GM23338 (cell line): ENCODE measurements around the gene SLC19A1. TPM values are rescaled to one million over a fixed set of nuclear protein-coding genes. Genes with fewer than 3 reads are reported as not detected.

Source experiments
- ATAC-seq: fragments of 200-7000 bp; cut with Tn5 transposase; 3 replicates; pipeline ENCODE4 v1.9.1; 2020
- DNase-seq: peaks from one replicate; pipeline ENCODE4 v3.0.0-alpha.2; 2015; ENCODE audit warnings: low spot score
- H2AFZ ChIP-seq: fragments of 200-600 bp; sonication (generic); 2 replicates; pipeline ENCODE4 v1.8.0; 2016; ENCODE audit warnings: antibody characterized with exemption, mild to moderate bottlenecking, moderate library complexity
- H3F3A ChIP-seq: fragments of 200-600 bp; sonication (generic); replicated peaks from 2 replicates; pipeline ENCODE4 v1.8.0; 2017; ENCODE audit warnings: antibody characterized with exemption, mixed run types, low read depth
- H3K27ac ChIP-seq: fragments of 200-600 bp; sonication (generic); 2 replicates; pipeline ENCODE4 v1.6.1; 2016; ENCODE audit warnings: low read depth
- H3K27me3 ChIP-seq: fragments of 200-600 bp; sonication (generic); 2 replicates; pipeline ENCODE4 v1.8.0; 2016; ENCODE audit warnings: mild to moderate bottlenecking, mixed run types, moderate library complexity; ENCODE audit not compliant: insufficient read depth
- H3K36me3 ChIP-seq: fragments of 200-600 bp; sonication (generic); 2 replicates; pipeline ENCODE4 v1.8.0; 2016; ENCODE audit warnings: mild to moderate bottlenecking; ENCODE audit not compliant: insufficient read depth
- H3K4me1 ChIP-seq: fragments of 200-600 bp; sonication (generic); 2 replicates; pipeline ENCODE4 v1.8.0; 2016; ENCODE audit warnings: mild to moderate bottlenecking, moderate library complexity; ENCODE audit not compliant: insufficient read depth
- H3K4me2 ChIP-seq: fragments of 200-600 bp; sonication (generic); 2 replicates; pipeline ENCODE4 v1.7.1; 2017; ENCODE audit warnings: mixed run types
- H3K4me3 ChIP-seq: fragments of 200-600 bp; sonication (generic); 2 replicates; pipeline ENCODE4 v1.6.1; 2016; ENCODE audit warnings: mixed run types
- H3K79me2 ChIP-seq: fragments of 200-600 bp; sonication (generic); replicated peaks from 2 replicates; pipeline ENCODE4 v1.8.0; 2017; ENCODE audit warnings: mild to moderate bottlenecking; ENCODE audit not compliant: insufficient read depth
- H3K9me2 ChIP-seq: fragments of 200-600 bp; sonication (generic); 2 replicates; pipeline ENCODE4 v1.8.0; 2017; ENCODE audit not compliant: insufficient read depth
- H4K20me1 ChIP-seq: fragments of 200-600 bp; sonication (generic); replicated peaks from 2 replicates; pipeline ENCODE4 v1.8.0; 2017; ENCODE audit warnings: mild to moderate bottlenecking; ENCODE audit not compliant: insufficient read depth
- H3K27ac Mint-ChIP-seq: 2 replicates; pipeline ENCODE4 v1.8.0; 2020; ENCODE audit warnings: inconsistent platforms, mild to moderate bottlenecking, moderate library complexity, mixed read lengths
- H3K27me3 Mint-ChIP-seq: 3 replicates; pipeline ENCODE4 v1.8.0; 2022; ENCODE audit warnings: low read depth, mild to moderate bottlenecking, moderate library complexity, mixed read lengths, inconsistent platforms; ENCODE audit not compliant: insufficient read depth, poor library complexity
- H3K36me3 Mint-ChIP-seq: 3 replicates; pipeline ENCODE4 v1.8.0; 2021; ENCODE audit warnings: low read depth, mild to moderate bottlenecking, inconsistent platforms, moderate library complexity, mixed read lengths
- H3K4me1 Mint-ChIP-seq: 3 replicates; pipeline ENCODE4 v1.8.0; 2020; ENCODE audit warnings: mild to moderate bottlenecking, inconsistent platforms, mixed read lengths
- H3K4me3 Mint-ChIP-seq: 3 replicates; pipeline ENCODE4 v1.8.0; 2021; ENCODE audit warnings: moderate library complexity, mild to moderate bottlenecking, inconsistent platforms, mixed read lengths
- H3K9me3 Mint-ChIP-seq: 3 replicates; pipeline ENCODE4 v1.8.0; 2020; ENCODE audit warnings: moderate library complexity, mild to moderate bottlenecking, inconsistent platforms, mixed read lengths
- CREB1 ChIP-seq: fragments of 250-450 bp; sonication (Bioruptor Pico); IDR thresholded peaks from 2 replicates; pipeline ENCODE4 v1.5.0; 2020; ENCODE audit warnings: low read depth, mild to moderate bottlenecking, moderate library complexity
- EZH2 ChIP-seq: fragments of 200-600 bp; sonication (generic); IDR thresholded peaks from one replicate; pipeline ENCODE4 v1.8.0; 2017; ENCODE audit warnings: antibody characterized with exemption, mild to moderate bottlenecking, low read depth; ENCODE audit not compliant: unreplicated experiment
- JUNB ChIP-seq: IDR thresholded peaks from one replicate; pipeline ENCODE4 v1.6.1; 2016; ENCODE audit warnings: antibody characterized with exemption; ENCODE audit not compliant: unreplicated experiment
- NANOG ChIP-seq: IDR thresholded peaks from 2 replicates; pipeline ENCODE4 v1.6.1; 2016; ENCODE audit warnings: antibody characterized with exemption, borderline replicate concordance
- POLR2AphosphoS5 ChIP-seq: IDR thresholded peaks from 2 replicates; pipeline ENCODE4 v1.6.1; 2016; ENCODE audit warnings: antibody characterized with exemption, low read depth
- polyA plus RNA-seq: library from polyadenylated mRNA; unstranded; fragments of >200 nt; fragmentation: Nextera tagmentation; extraction: Ambion mirVana; gene quantifications from 2 replicates; pipeline ENCODE4 v1.2.1, GENCODE V29; 2016
- total RNA-seq: library from RNA; depleted of rRNA; stranded (reverse); fragments of >200 nt; shearing (Covaris generic); gene quantifications from 2 replicates; pipeline ENCODE4 v1.2.3, GENCODE V29; 2014
- TF ChIP-seq, protein P1 (sequence below): fragments of 250-450 bp; sonication (Bioruptor Pico); IDR thresholded peaks from 2 replicates; pipeline ENCODE4 v1.5.0; 2020; ENCODE audit warnings: mild to moderate bottlenecking, moderate library complexity

Gene SLC19A1
- total and polyA plus RNA-seq, 2 experiments from 2014 or later = 31.2 to 33.0 TPM

DNA sequence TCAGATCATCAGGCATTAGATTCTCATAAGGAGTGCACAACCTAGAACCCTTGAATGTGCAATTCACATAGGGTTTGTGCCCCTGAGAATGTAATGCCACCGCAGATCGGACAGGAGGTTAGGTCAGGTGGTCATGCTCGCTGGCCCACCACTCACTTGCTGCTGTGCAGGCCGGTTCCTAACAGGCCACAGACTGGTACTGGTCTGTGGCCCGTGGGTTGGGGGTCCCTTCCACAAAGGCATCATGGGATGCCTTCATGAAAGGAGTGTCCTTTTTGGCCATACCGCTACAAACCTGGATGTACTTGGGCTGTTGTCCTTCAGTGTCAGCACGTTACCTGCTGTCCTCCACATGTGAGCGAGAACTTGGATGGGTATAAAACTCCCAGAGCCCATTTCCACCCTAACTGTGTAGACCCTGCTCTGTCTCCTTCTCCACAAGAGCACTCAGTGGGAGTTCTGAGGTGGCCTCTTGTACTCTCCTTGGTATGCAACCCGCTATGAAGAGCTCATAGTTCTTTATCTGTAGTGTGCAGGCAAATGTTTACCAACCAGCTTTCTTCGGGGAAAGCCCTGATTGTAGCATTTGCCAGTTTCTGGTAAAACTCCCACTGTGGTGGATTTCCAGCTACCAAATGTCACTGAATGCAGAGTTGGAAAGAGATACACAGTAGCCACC, 41.7 kb upstream of the SLC19A1 start (continued):
- TF ChIP-seq, protein P1, sequence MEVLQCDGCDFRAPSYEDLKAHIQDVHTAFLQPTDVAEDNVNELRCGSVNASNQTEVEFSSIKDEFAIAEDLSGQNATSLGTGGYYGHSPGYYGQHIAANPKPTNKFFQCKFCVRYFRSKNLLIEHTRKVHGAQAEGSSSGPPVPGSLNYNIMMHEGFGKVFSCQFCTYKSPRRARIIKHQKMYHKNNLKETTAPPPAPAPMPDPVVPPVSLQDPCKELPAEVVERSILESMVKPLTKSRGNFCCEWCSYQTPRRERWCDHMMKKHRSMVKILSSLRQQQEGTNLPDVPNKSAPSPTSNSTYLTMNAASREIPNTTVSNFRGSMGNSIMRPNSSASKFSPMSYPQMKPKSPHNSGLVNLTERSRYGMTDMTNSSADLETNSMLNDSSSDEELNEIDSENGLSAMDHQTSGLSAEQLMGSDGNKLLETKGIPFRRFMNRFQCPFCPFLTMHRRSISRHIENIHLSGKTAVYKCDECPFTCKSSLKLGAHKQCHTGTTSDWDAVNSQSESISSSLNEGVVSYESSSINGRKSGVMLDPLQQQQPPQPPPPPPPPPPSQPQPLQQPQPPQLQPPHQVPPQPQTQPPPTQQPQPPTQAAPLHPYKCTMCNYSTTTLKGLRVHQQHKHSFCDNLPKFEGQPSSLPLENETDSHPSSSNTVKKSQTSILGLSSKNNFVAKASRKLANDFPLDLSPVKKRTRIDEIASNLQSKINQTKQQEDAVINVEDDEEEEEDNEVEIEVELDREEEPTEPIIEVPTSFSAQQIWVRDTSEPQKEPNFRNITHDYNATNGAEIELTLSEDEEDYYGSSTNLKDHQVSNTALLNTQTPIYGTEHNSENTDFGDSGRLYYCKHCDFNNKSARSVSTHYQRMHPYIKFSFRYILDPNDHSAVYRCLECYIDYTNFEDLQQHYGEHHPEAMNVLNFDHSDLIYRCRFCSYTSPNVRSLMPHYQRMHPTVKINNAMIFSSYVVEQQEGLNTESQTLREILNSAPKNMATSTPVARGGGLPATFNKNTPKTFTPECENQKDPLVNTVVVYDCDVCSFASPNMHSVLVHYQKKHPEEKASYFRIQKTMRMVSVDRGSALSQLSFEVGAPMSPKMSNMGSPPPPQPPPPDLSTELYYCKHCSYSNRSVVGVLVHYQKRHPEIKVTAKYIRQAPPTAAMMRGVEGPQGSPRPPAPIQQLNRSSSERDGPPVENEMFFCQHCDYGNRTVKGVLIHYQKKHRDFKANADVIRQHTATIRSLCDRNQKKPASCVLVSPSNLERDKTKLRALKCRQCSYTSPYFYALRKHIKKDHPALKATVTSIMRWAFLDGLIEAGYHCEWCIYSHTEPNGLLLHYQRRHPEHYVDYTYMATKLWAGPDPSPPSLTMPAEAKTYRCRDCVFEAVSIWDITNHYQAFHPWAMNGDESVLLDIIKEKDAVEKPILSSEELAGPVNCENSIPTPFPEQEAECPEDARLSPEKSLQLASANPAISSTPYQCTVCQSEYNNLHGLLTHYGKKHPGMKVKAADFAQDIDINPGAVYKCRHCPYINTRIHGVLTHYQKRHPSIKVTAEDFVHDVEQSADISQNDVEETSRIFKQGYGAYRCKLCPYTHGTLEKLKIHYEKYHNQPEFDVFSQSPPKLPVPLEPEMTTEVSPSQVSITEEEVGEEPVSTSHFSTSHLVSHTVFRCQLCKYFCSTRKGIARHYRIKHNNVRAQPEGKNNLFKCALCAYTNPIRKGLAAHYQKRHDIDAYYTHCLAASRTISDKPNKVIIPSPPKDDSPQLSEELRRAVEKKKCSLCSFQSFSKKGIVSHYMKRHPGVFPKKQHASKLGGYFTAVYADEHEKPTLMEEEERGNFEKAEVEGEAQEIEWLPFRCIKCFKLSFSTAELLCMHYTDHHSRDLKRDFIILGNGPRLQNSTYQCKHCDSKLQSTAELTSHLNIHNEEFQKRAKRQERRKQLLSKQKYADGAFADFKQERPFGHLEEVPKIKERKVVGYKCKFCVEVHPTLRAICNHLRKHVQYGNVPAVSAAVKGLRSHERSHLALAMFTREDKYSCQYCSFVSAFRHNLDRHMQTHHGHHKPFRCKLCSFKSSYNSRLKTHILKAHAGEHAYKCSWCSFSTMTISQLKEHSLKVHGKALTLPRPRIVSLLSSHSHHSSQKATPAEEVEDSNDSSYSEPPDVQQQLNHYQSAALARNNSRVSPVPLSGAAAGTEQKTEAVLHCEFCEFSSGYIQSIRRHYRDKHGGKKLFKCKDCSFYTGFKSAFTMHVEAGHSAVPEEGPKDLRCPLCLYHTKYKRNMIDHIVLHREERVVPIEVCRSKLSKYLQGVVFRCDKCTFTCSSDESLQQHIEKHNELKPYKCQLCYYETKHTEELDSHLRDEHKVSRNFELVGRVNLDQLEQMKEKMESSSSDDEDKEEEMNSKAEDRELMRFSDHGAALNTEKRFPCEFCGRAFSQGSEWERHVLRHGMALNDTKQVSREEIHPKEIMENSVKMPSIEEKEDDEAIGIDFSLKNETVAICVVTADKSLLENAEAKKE (CRISPR knock-in tag) = no peak
- TF ChIP-seq POLR2AphosphoS5 = no peak

DNA sequence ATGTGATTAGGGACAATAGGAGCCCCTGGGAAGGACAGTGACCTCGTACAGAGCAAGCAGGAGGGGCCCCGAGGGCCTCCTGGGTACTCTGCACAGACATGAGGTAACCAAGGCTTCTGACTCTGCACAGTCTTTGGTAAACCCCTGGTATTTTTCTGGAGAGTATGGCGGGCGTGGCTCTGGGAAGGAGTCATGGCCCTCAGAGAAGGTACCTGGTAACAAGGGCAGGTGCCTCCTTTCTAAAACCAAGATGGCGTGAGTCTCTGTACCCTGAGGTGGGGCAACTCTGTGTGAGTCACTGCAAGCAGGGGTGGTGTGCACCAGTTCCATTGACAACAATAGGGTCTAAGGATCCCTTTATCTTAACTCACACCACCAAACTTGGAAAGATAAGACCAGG, 39.9 kb upstream of the SLC19A1 start:
- peaks cover 11% of the 10 kb centered on the region; the same call in 2 of the 3 replicates for H3K36me3 Mint-ChIP-seq
- H3K9me3 Mint-ChIP-seq = peaks cover 48% of the 10 kb centered on the region
- no peak for ATAC-seq
- TF ChIP-seq EZH2 = no peak
- TF ChIP-seq, protein P1 (CRISPR knock-in tag) = no peak
- TF ChIP-seq JUNB = no peak
- no peak for TF ChIP-seq NANOG
- no peak for TF ChIP-seq POLR2AphosphoS5
- no peak for TF ChIP-seq CREB1 (CRISPR knock-in tag)

More for the DNA sequence above, 39.9 kb upstream of the SLC19A1 start:
- Histone ChIP-seq H3K36me3 (no peaks in the 10 kb centered on the region), H3K79me2 (no peaks in the 10 kb centered on the region), H3K4me3 (no peak overlapping the region), H3K9me2 (no peaks in the 10 kb centered on the region), H3K27me3 (no peaks in the 10 kb centered on the region), H2AFZ (no peak overlapping the region), H3K4me2 (no peak overlapping the region), H4K20me1 (no peaks in the 10 kb centered on the region), H3K4me1 (no peaks in the 10 kb centered on the region), H3K27ac (no peak overlapping the region), H3F3A (no peaks in the 10 kb centered on the region)
- H3K27ac Mint-ChIP-seq = no peak overlapping the region
- no peak for DNase-seq
- peaks cover 4% of the 10 kb centered on the region for H3K27me3 Mint-ChIP-seq
- no peaks in the 10 kb centered on the region for H3K4me1 Mint-ChIP-seq
- no peak overlapping the region for H3K4me3 Mint-ChIP-seq
